Urinary bladder (tissue), 4 donors: ENCODE results near the gene METAP2. TPM values are rescaled to one million over a fixed set of nuclear protein-coding genes. Genes with fewer than 3 reads are reported as not detected.

Source experiments
- DNase-seq: peaks from one replicate; pipeline ENCODE4 v3.0.0-alpha.2; 2015; ENCODE audit errors: extremely low spot score
- H3K27ac ChIP-seq: one replicate; pipeline ENCODE4 v1.5.1; 2013; ENCODE audit warnings: low read depth, mild to moderate bottlenecking, moderate library complexity
- H3K36me3 ChIP-seq: one replicate; pipeline ENCODE4 v1.6.1; 2013; ENCODE audit warnings: mild to moderate bottlenecking, moderate library complexity; ENCODE audit not compliant: insufficient read depth
- H3K4me1 ChIP-seq: one replicate; pipeline ENCODE4 v1.6.1; 2013; ENCODE audit warnings: mild to moderate bottlenecking, moderate library complexity; ENCODE audit not compliant: insufficient read depth
- H3K4me3 ChIP-seq: one replicate; pipeline ENCODE4 v1.5.1; 2013; ENCODE audit warnings: low read depth, low read length
- WGBS: extraction: QIAGEN DNeasy Blood & Tissue Kit; methylation state at CpG from one replicate; pipeline ENCODE4 v1.1.7; 2013; 5-methylcytosine and 5-hydroxymethylcytosine counted together
- polyA plus RNA-seq: library from polyadenylated mRNA; stranded (reverse); fragments of 200-250 nt; gene quantifications from one replicate; pipeline ENCODE4 v1.2.3, GENCODE V29; 2013
- total RNA-seq: library from RNA; depleted of rRNA; stranded (reverse); fragments of >200 nt; gene quantifications from one replicate; pipeline ENCODE4 v1.2.3, GENCODE V29; 2014
- donor health status: healthy with polysubstance abuse.
- donor health status: healthy.

The METAP2 gene
- total and polyA plus RNA-seq, 2 donors: 59.4 to 61.9 TPM

DNA sequence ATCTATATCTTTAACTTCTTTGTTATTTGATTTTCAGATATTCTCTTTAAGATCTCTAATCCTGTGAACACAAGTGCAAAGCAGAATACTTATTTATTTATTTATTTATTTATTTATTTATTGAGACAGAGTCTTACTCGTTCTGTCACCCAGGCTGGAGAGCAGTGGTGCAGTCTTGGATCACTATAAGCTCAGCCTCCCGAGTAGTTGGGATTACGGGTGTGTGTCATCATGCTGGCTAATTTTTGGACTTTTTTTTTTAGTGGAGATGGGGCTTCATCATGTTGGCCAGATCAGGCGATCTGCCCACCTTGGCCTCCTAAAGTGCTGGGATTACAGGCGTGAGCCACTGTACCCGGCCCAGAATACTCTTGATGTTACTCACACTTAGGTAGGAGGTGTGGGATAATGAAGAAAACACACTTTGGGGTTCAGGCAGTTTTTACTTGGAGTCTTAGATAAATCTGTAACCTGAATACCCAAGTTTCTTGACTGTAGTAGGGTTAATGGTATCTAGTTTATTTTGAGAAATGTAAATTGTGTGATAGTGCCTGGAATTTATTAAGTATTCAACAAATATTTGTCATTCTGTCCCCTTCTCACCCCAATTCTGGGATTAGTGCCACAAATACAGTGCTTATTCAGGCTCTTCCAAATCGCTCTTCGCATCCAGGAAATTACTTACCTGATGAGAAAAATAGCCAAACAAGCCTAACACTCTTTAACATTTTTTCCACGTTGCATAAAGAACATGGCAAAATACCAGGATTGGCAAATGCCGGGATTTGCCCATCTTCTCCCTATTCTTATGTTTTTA, 33.0 kb downstream of the METAP2 start:
- H3K27ac ChIP-seq: no peak overlapping the region
- H3K4me1 ChIP-seq: no peaks in the 10 kb centered on the region
- DNase-seq: no peak
- peaks cover 9% of the 10 kb centered on the region for H3K36me3 ChIP-seq
- no peak overlapping the region for H3K4me3 ChIP-seq
- 84% methylated on average over 10 of the region's 10 CpGs for WGBS

DNA sequence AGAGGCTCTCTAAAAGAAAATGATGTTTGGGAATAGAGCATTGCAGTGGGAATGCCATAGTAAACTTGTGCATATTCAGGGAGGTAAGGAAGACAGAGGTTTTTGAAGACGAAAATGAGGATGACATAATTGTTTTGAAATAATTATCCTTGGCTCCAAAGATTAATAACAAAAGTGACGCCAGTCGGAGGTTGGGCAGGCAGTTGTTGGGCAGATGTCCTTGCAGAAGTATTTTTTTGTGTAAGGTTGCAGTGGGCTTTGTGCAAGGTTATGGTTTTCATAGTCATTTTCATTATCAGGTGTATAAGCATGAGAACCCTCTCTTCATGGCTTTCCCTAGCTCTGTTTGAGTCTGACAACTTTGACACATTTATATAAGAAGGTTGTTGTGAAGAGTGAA, 35.3 kb downstream of the METAP2 start:
- H3K4me1 ChIP-seq: no peaks in the 10 kb centered on the region
- H3K27ac ChIP-seq: no peak overlapping the region
- peaks cover 10% of the 10 kb centered on the region for H3K36me3 ChIP-seq
- no peak for DNase-seq
- no peak overlapping the region for H3K4me3 ChIP-seq
- 77% methylated on average over 3 of the region's 3 CpGs for WGBS

GRCh38 chr12:95511977-95512376, 38.0 kb downstream of the METAP2 start:
- no peak overlapping the region for H3K4me3 ChIP-seq
- no peak overlapping the region for H3K27ac ChIP-seq
- no peak for DNase-seq
- H3K4me1 ChIP-seq: no peaks in the 10 kb centered on the region
- H3K36me3 ChIP-seq: peaks cover 1% of the 10 kb centered on the region
- 98% methylated on average over 1 of the region's 1 CpG for WGBS

- no peak for DNase-seq
- no peaks in the 10 kb centered on the region for H3K4me1 ChIP-seq
- no peak overlapping the region for H3K27ac ChIP-seq
- 94% methylated on average over 5 of the region's 5 CpGs for WGBS
- H3K4me3 ChIP-seq: no peak overlapping the region
- H3K36me3 ChIP-seq: peaks cover 1% of the 10 kb centered on the region
Observed at GRCh38 chr12:95513599-95513998, 39.6 kb downstream of the METAP2 start.

DNA sequence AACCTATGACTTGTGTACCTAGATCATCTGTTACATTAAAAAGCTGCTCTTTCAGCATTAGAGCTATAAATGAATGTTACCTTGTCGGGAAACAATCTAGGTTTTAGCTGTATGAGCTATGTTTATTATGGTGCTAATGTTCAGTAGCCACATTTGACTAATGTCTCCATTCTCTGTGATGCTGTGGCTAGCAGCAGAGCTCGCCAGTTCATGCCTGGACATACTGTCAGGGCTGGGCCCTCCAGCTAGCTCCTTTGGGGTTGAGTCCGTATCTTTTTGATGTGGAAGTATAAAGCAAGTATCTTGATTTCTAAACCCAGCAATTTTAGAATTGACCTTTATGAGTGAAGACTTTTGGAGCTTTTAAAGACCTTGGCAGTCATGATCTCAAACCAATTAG, 41.2 kb downstream of the METAP2 start:
- Histone ChIP-seq H3K27ac (no peak overlapping the region), H3K4me3 (no peak overlapping the region), H3K36me3 (peaks cover 1% of the 10 kb centered on the region), H3K4me1 (no peaks in the 10 kb centered on the region)
- DNase-seq: no peak
- WGBS: 99% methylated on average over 3 of the region's 3 CpGs

GRCh38 chr12:95516757-95517156, 42.8 kb downstream of the METAP2 start:
- Histone ChIP-seq H3K27ac (no peak overlapping the region), H3K4me3 (no peak overlapping the region), H3K36me3 (peaks cover 1% of the 10 kb centered on the region), H3K4me1 (no peaks in the 10 kb centered on the region)
- DNase-seq: no peak

GRCh38 chr12:95517246-95517645, 43.3 kb downstream of the METAP2 start:
- Histone ChIP-seq H3K4me3 (no peak overlapping the region), H3K36me3 (peaks cover 1% of the 10 kb centered on the region), H3K27ac (no peak overlapping the region), H3K4me1 (no peaks in the 10 kb centered on the region)
- no peak for DNase-seq

- DNase-seq: no peak
- H3K4me3 ChIP-seq: no peak overlapping the region
- H3K36me3 ChIP-seq: no peaks in the 10 kb centered on the region
- no peak overlapping the region for H3K27ac ChIP-seq
- no peaks in the 10 kb centered on the region for H3K4me1 ChIP-seq
Observed at GRCh38 chr12:95518944-95519343, 45.0 kb downstream of the METAP2 start.

- no peak for DNase-seq
- Histone ChIP-seq H3K27ac (no peak overlapping the region), H3K4me3 (no peak overlapping the region), H3K4me1 (no peaks in the 10 kb centered on the region), H3K36me3 (no peaks in the 10 kb centered on the region)
- 77% methylated on average over 6 of the region's 6 CpGs for WGBS
Observed at GRCh38 chr12:95520816-95521215, 46.9 kb downstream of the METAP2 start.

DNA sequence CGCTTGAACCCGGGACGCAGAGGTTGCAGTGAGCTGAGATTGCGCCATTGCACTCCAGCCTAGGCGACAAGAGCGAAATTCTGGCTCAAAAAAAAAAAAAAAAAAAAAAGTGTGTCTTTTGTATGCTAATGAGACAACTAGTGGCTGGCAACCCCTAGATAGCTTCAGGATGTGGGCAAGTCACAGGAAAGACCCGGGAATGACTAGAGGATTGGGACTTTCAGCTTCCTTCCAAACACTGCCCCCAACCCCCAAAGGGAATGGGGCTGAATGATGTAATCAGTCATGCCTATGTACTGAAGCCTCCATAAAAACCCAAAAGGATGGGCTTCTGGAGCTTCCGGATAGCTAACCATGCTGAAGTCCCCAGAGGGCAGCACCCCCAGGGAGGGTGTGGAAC, 48.7 kb downstream of the METAP2 start:
- Histone ChIP-seq H3K4me3 (no peak overlapping the region), H3K27ac (no peak overlapping the region), H3K36me3 (no peaks in the 10 kb centered on the region), H3K4me1 (no peaks in the 10 kb centered on the region)
- 95% methylated on average over 8 of the region's 8 CpGs for WGBS
- no peak for DNase-seq

DNA sequence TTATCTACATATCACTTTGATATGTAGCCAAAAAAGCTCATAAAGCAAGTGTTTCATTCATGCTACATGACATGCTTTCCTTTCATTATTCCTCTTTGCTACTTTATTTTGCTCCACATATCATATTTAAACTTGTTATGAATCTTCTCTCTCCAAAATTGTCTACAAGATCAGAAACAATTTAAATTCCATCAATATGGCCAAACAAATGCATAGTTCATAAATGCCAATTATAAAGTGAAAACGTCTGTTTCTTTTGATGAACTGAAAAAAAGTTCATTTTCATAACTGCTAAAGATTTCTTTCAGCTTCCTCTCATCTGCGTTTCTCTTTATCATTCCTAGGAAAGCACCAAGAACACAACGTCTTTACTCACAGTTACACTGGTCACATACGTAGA, 54.5 kb downstream of the METAP2 start:
- 62% methylated on average over 4 of the region's 4 CpGs for WGBS
- Histone ChIP-seq H3K4me1 (no peaks in the 10 kb centered on the region), H3K27ac (no peak overlapping the region), H3K36me3 (no peaks in the 10 kb centered on the region), H3K4me3 (no peak overlapping the region)
- no peak for DNase-seq

DNA sequence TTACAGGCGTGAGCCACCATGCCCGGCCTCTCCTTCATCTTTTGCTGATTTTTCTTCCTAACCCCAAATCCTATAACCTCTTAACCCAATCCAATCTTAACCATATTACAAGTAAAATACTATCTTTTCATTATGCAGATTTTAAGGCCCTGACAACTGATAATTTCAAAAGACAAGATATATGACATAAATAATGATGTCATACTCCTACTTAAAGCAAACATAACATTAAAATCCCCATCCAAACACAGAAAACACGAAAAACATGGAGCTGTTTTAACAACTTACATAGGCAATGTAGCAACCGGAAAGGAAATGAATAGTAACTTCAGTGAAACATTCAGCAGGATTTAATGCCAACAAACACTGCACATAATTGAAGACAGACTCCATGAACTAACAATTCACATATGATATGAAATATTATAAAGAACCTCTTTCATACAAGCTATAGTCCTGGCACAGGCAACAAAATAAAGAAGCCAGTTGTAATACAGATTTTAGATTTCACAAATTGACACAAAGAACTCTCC, 55.8 kb downstream of the METAP2 start:
- DNase-seq: no peak
- H3K4me3 ChIP-seq: no peak overlapping the region
- no peaks in the 10 kb centered on the region for H3K4me1 ChIP-seq
- WGBS: 82% methylated on average over 4 of the region's 4 CpGs
- no peaks in the 10 kb centered on the region for H3K36me3 ChIP-seq
- no peak overlapping the region for H3K27ac ChIP-seq

DNA sequence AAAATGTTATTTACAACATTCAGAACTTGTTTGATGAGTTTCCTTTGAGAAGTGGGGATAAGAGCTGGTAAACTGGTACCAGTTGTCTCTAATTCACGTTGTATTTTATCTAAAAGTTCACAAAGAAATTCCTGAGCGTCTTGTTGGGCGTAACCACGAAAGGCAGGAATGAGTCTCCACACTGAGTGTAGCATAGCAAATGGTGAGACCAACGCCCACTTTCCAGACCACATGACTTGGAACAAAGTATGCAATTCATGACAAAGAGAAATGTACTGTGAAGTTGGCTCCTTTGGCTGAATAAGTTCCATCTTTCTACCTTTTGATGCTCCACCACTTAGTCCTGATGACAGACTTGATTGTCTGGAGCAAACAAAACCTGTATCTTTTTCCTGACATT, 58.9 kb downstream of the METAP2 start:
- H3K4me1 ChIP-seq: no peaks in the 10 kb centered on the region
- DNase-seq: no peak
- no peak overlapping the region for H3K4me3 ChIP-seq
- 59% methylated on average over 5 of the region's 5 CpGs for WGBS
- no peaks in the 10 kb centered on the region for H3K36me3 ChIP-seq
- H3K27ac ChIP-seq: no peak overlapping the region

DNA sequence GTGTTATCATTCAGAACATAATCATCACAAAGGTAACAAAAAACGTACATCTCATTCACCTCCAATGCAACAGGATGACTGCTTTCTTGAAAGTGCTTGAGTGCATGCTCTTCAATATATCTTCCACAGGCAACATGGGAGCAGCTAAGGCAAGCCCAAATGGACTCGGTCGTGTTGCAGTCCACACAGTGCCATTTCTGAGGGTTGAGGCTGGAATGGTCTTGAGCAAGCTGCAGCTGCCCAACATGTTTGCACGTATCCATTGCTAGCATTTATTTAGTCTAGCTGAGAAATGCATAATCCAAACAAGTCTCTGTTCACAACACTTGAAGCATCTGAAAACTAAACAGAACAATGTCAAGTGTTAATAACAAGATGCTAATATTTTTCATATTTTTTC, 60.0 kb downstream of the METAP2 start:
- Histone ChIP-seq H3K27ac (no peak overlapping the region), H3K36me3 (no peaks in the 10 kb centered on the region), H3K4me1 (no peaks in the 10 kb centered on the region), H3K4me3 (no peak overlapping the region)
- no peak for DNase-seq
- 52% methylated on average over 4 of the region's 4 CpGs for WGBS
